Esophagus squamous epithelium (tissue), 4 donors: ENCODE results near the gene GABARAPL2.

ENCODE experiments used
- POLR2A ChIP-seq, 4 donors: fragments of 450-650 bp; IDR thresholded peaks; one replicate each; pipeline ENCODE4 v1.6.1; 2017; ENCODE audit warnings: antibody characterized with exemption in 4 of 4, mild to moderate bottlenecking in 4 of 4, moderate library complexity in 3 of 4
- TF ChIP-seq, protein P1 (sequence below), 6 experiments: fragments of 450-650 bp in 4 of 6; fragments of 200-600 bp in 2 of 6; sonication (generic) in 2 of 6; IDR thresholded peaks; one replicate each; pipeline ENCODE4 v1.5.1; 2016 to 2019; ENCODE audit warnings: antibody characterized with exemption in 6 of 6, mild to moderate bottlenecking in 4 of 6, moderate library complexity in 4 of 6

DNA sequence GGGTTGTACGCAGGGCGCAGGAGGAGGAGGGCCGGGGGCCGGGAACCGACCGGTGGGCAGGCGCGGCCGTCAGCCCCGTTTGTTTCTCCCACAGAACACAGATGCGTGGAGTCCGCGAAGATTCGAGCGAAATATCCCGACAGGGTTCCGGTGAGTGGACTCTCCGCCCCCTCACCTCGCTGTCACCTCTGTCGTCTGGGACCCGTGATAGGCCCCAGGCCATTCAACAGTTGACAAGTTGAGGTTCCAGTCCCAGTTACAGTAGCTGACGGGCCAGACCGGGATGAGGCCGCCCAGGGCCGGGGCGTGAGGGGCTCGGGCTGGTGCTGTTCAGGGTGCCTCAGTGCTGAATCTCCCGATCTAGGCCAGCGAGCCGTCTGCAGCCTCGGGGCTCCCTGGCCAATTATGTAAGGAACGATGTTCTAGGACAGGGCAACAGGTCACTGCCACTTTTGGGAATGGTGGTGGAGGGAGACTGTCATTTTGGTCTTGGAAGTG lies 628 bp downstream of the GABARAPL2 start:
- TF ChIP-seq, protein P1, sequence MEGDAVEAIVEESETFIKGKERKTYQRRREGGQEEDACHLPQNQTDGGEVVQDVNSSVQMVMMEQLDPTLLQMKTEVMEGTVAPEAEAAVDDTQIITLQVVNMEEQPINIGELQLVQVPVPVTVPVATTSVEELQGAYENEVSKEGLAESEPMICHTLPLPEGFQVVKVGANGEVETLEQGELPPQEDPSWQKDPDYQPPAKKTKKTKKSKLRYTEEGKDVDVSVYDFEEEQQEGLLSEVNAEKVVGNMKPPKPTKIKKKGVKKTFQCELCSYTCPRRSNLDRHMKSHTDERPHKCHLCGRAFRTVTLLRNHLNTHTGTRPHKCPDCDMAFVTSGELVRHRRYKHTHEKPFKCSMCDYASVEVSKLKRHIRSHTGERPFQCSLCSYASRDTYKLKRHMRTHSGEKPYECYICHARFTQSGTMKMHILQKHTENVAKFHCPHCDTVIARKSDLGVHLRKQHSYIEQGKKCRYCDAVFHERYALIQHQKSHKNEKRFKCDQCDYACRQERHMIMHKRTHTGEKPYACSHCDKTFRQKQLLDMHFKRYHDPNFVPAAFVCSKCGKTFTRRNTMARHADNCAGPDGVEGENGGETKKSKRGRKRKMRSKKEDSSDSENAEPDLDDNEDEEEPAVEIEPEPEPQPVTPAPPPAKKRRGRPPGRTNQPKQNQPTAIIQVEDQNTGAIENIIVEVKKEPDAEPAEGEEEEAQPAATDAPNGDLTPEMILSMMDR (IDR thresholded peaks at IDR 0.05), result no peak
- TF ChIP-seq POLR2A (IDR thresholded peaks at IDR 0.05), result no peak
